H9 (cell line): Measurements from ENCODE around the gene ZNF784. TPM values are rescaled to one million over a fixed set of nuclear protein-coding genes. Genes with fewer than 3 reads are reported as not detected.

ENCODE experiments used
- DNase-seq: peaks from one replicate; pipeline ENCODE4 v3.0.0-alpha.2; 2017
- H2AFZ ChIP-seq: one replicate; pipeline ENCODE4 v1.6.1; 2013; ENCODE audit warnings: mild to moderate bottlenecking, low read length, control low read depth, moderate library complexity
- H2AK5ac ChIP-seq: 2 replicates; pipeline ENCODE4 v1.6.1; 2013; ENCODE audit warnings: low read length, control low read depth, mixed read lengths; ENCODE audit not compliant: insufficient read length
- H2BK120ac ChIP-seq: one replicate; pipeline ENCODE4 v1.6.1; 2013; ENCODE audit warnings: low read depth, mild to moderate bottlenecking, low read length, control low read depth, inconsistent platforms; ENCODE audit not compliant: poor library complexity, severe bottlenecking
- H2BK12ac ChIP-seq: 2 replicates; pipeline ENCODE4 v1.6.1; 2013; ENCODE audit warnings: low read length, control low read depth, mixed read lengths, low read depth; ENCODE audit not compliant: insufficient read length
- H2BK15ac ChIP-seq: 2 replicates; pipeline ENCODE4 v1.6.1; 2013; ENCODE audit warnings: low read depth, low read length, control low read depth
- H2BK20ac ChIP-seq: one replicate; pipeline ENCODE4 v1.6.1; 2013; ENCODE audit warnings: low read depth, mild to moderate bottlenecking, low read length, control low read depth, inconsistent platforms; ENCODE audit not compliant: poor library complexity, severe bottlenecking
- H2BK5ac ChIP-seq: 2 replicates; pipeline ENCODE4 v1.6.1; 2013; ENCODE audit warnings: low read length, control low read depth, mixed read lengths; ENCODE audit not compliant: insufficient read length
- H3K14ac ChIP-seq: 2 replicates; pipeline ENCODE4 v1.6.1; 2013; ENCODE audit warnings: low read length, control low read depth; ENCODE audit not compliant: insufficient read depth
- H3K18ac ChIP-seq: 2 replicates; pipeline ENCODE4 v1.6.1; 2013; ENCODE audit warnings: low read depth, mild to moderate bottlenecking, mixed read lengths, low read length, control low read depth; ENCODE audit not compliant: insufficient read length
- H3K23ac ChIP-seq: 2 replicates; pipeline ENCODE4 v1.6.1; 2013; ENCODE audit warnings: low read length, control low read depth, mixed read lengths, low read depth; ENCODE audit not compliant: insufficient read length
- H3K23me2 ChIP-seq: 2 replicates; pipeline ENCODE4 v1.6.1; 2013; ENCODE audit warnings: low read depth, mild to moderate bottlenecking, mixed read lengths, low read length, control low read depth; ENCODE audit not compliant: insufficient read length, poor library complexity, severe bottlenecking
- H3K27ac ChIP-seq: 2 replicates; pipeline ENCODE4 v1.5.1; 2013; ENCODE audit warnings: low read length, control low read depth, mixed read lengths, low read depth; ENCODE audit not compliant: insufficient read length
- H3K27me3 ChIP-seq: 2 replicates; pipeline ENCODE4 v1.6.1; 2013; ENCODE audit warnings: low read length, control low read depth, inconsistent platforms; ENCODE audit not compliant: insufficient read depth
- H3K4ac ChIP-seq: 2 replicates; pipeline ENCODE4 v1.6.1; 2013; ENCODE audit warnings: low read depth, mild to moderate bottlenecking, control low read depth, inconsistent platforms, low read length, moderate library complexity
- H3K4me1 ChIP-seq: 2 replicates; pipeline ENCODE4 v1.6.1; 2013; ENCODE audit warnings: low read length, control low read depth, inconsistent platforms; ENCODE audit not compliant: insufficient read depth
- H3K4me2 ChIP-seq: 2 replicates; pipeline ENCODE4 v1.6.1; 2013; ENCODE audit warnings: low read length, control low read depth, mixed read lengths; ENCODE audit not compliant: insufficient read length, insufficient read depth
- H3K56ac ChIP-seq: 2 replicates; pipeline ENCODE4 v1.6.1; 2013; ENCODE audit warnings: low read depth, mild to moderate bottlenecking, mixed read lengths, low read length, control low read depth; ENCODE audit not compliant: insufficient read length
- H3K79me1 ChIP-seq: 2 replicates; pipeline ENCODE4 v1.6.1; 2013; ENCODE audit warnings: low read depth, mild to moderate bottlenecking, moderate library complexity, low read length, control low read depth, inconsistent platforms; ENCODE audit not compliant: insufficient read depth, poor library complexity, severe bottlenecking
- H3K79me2 ChIP-seq: 2 replicates; pipeline ENCODE4 v1.6.1; 2013; ENCODE audit warnings: low read length, control low read depth, inconsistent platforms; ENCODE audit not compliant: insufficient read depth
- H3K9ac ChIP-seq: 2 replicates; pipeline ENCODE4 v1.6.1; 2013; ENCODE audit warnings: low read length, control low read depth, mixed read lengths; ENCODE audit not compliant: insufficient read length; ENCODE audit errors: extremely low read depth
- H3K9me3 ChIP-seq: one replicate; pipeline ENCODE4 v1.6.1; 2013; ENCODE audit warnings: low read depth, low read length, inconsistent platforms; ENCODE audit not compliant: control insufficient read depth
- H3T11ph ChIP-seq: one replicate; pipeline ENCODE4 v1.6.1; 2013; ENCODE audit warnings: mild to moderate bottlenecking, low read length, control low read depth, inconsistent platforms
- H4K20me1 ChIP-seq: one replicate; pipeline ENCODE4 v1.6.1; 2013; ENCODE audit not compliant: control insufficient read depth, insufficient read length, insufficient read depth
- H4K5ac ChIP-seq: 2 replicates; pipeline ENCODE4 v1.6.1; 2013; ENCODE audit warnings: low read depth, mild to moderate bottlenecking, mixed read lengths, low read length, control low read depth; ENCODE audit not compliant: insufficient read length
- H4K8ac ChIP-seq: replicated peaks from 2 replicates; pipeline ENCODE4 v1.6.1; 2013; ENCODE audit warnings: low read length, control low read depth, mixed read lengths, low read depth; ENCODE audit not compliant: insufficient read length
- H4K91ac ChIP-seq: 2 replicates; pipeline ENCODE4 v1.6.1; 2013; ENCODE audit warnings: low read depth, mild to moderate bottlenecking, moderate library complexity, mixed read lengths, low read length, control low read depth; ENCODE audit not compliant: insufficient read length
- H3K27ac Mint-ChIP-seq, 3 experiments: 2 replicates in 2 of 3; 3 replicates in 1 of 3; pipeline ENCODE4 v1.8.0; 2020 to 2021; ENCODE audit warnings: mixed read lengths in 3 of 3, mild to moderate bottlenecking in 1 of 3, moderate library complexity in 1 of 3
- H3K27me3 Mint-ChIP-seq: 2 replicates; pipeline ENCODE4 v1.8.0; 2021; ENCODE audit warnings: low read depth, mild to moderate bottlenecking, moderate library complexity, mixed read lengths
- H3K36me3 Mint-ChIP-seq, 3 experiments: 2 replicates in 2 of 3; 3 replicates in 1 of 3; pipeline ENCODE4 v1.8.0; 2020 to 2021; ENCODE audit warnings: low read depth in 3 of 3, mixed read lengths in 3 of 3; ENCODE audit not compliant: insufficient read depth in 1 of 3
- H3K4me1 Mint-ChIP-seq, 2 experiments: 2 replicates each; pipeline ENCODE4 v1.8.0; 2020; ENCODE audit warnings: mixed read lengths in 2 of 2
- H3K4me3 Mint-ChIP-seq, 2 experiments: 2 replicates in 1 of 2; 3 replicates in 1 of 2; pipeline ENCODE4 v1.8.0; 2020 to 2021; ENCODE audit warnings: mild to moderate bottlenecking in 2 of 2, mixed read lengths in 2 of 2, moderate library complexity in 1 of 2
- H3K9me3 Mint-ChIP-seq, 2 experiments: 2 replicates in 1 of 2; 3 replicates in 1 of 2; pipeline ENCODE4 v1.8.0; 2020; ENCODE audit warnings: mild to moderate bottlenecking in 2 of 2, mixed read lengths in 2 of 2, moderate library complexity in 1 of 2
- CTCF ChIP-seq: fragments of 200-600 bp; sonication (generic); conservative IDR thresholded peaks from 3 replicates; pipeline ENCODE4 v1.8.0; 2021; ENCODE audit warnings: antibody characterized with exemption, mild to moderate bottlenecking
- WGBS: extraction: QIAGEN DNeasy Blood & Tissue Kit; methylation state at CpG from one replicate; pipeline ENCODE4 v1.1.7; 2013; ENCODE audit warnings: missing lambda C conversion rate, low lambda C conversion rate, mixed read lengths; ENCODE audit not compliant: insufficient read length; ENCODE audit errors: extremely low coverage; 5-methylcytosine and 5-hydroxymethylcytosine counted together
- total RNA-seq: library from RNA; stranded (reverse); gene quantifications from 2 replicates; pipeline ENCODE4 v1.2.1, GENCODE V29; 2021

Gene ZNF784
- total RNA-seq, 1 experiment from 2014 or later = 10.7 TPM

GRCh38 chr19:55594996-55595545 is 29.3 kb downstream of the ZNF784 start:
- Mint-ChIP-seq H3K36me3 (peaks cover 28 to 36% (median 32%) of the 10 kb centered on the region in 3 experiments; a peak in 6 of 7 replicates), H3K9me3 (no peaks in the 10 kb centered on the region; a peak in 1 of 5 replicates), H3K27ac (0 out of 7 replicates have a peak overlapping the region, but pooled peaks of 1 of the 3 experiments have one; percentile 19), H3K4me3 (peak overlapping the region in 1 of 2 experiments; percentile 31; a peak in 1 of 5 replicates), H3K27me3 (no peaks in the 10 kb centered on the region; the same call in 1 of the 2 replicates), H3K4me1 (peaks cover 19 to 36% of the 10 kb centered on the region in 2 experiments)
- no peak for TF ChIP-seq CTCF
- Histone ChIP-seq H4K8ac (no peak overlapping the region), H2BK15ac (no peak overlapping the region), H3K18ac (no peak overlapping the region), H2AK5ac (no peak overlapping the region), H3K79me2 (no peaks in the 10 kb centered on the region), H3K27me3 (no peaks in the 10 kb centered on the region), H2BK20ac (no peak overlapping the region), H3K14ac (no peak overlapping the region), H3K27ac (no peak overlapping the region), H4K91ac (no peak overlapping the region), H3K4ac (no peak overlapping the region), H3K9me3 (no peaks in the 10 kb centered on the region), H4K20me1 (peaks cover 2% of the 10 kb centered on the region), H2BK12ac (no peak overlapping the region), H3K23me2 (no peaks in the 10 kb centered on the region), H2AFZ (no peak overlapping the region), H2BK5ac (no peak overlapping the region), H3K23ac (no peak overlapping the region), H4K5ac (no peak overlapping the region), H3K4me2 (no peak overlapping the region), H2BK120ac (no peak overlapping the region), H3T11ph (no peak overlapping the region), H3K4me1 (no peaks in the 10 kb centered on the region; the same call in 1 of the 2 replicates), H3K9ac (no peak overlapping the region), H3K56ac (no peak overlapping the region), H3K79me1 (no peaks in the 10 kb centered on the region)
- no peak for DNase-seq
- no CpG with 5 or more reads among the region's 4 CpGs for WGBS
